NCI-H2107 treated with DMSO at 0.1 percent for 48 hours (cell line): ENCODE data around the gene ZNF700.
A peak's percentile ranks its signal among the peaks of the same experiment; 100 is the strongest.
"Not testable (repeated sequence)": the region's sequence is repeated elsewhere in the genome, so short reads cannot be mapped to it uniquely, and the experiment has no call there.

ENCODE experiments used
- DNase-seq: peaks from one replicate; lab custom pipeline; 2025; ENCODE audit not compliant: unreplicated experiment; lab: John Stamatoyannopoulos, UW

The ZNF700 gene

GRCh38 chr19:11924886-11925650 is at the start of gene ZNF700:
TSS of gene ZNF700 (plus strand) at chr19:11925107. CDS start at chr19:11925211, 104 bp downstream.
- peak; percentile 85 for DNase-seq

- DNase-seq = not testable (repeated sequence)
Measured at GRCh38 chr19:11879687-11880266, 45.1 kb upstream of the ZNF700 start.

GRCh38 chr19:11880598-11880997 is 44.3 kb upstream of the ZNF700 start:
- DNase-seq = no peak

- peak; percentile 2 for DNase-seq
Measured at GRCh38 chr19:11881151-11881800, 43.6 kb upstream of the ZNF700 start.

- DNase-seq = no peak
Measured at GRCh38 chr19:11882606-11883005, 42.3 kb upstream of the ZNF700 start.

- DNase-seq = no peak
Measured at GRCh38 chr19:11887234-11887610, 37.7 kb upstream of the ZNF700 start.

- no peak for DNase-seq
Measured at GRCh38 chr19:11887611-11888531, 37.0 kb upstream of the ZNF700 start, which contains the start of gene ZNF69. TSS of gene ZNF69 (plus strand) at chr19:11887782. CDS start at chr19:11887924, 142 bp downstream.

- DNase-seq = not testable (repeated sequence)
Measured at GRCh38 chr19:11889901-11890300, 35.0 kb upstream of the ZNF700 start.

- DNase-seq = no peak
Measured at GRCh38 chr19:11890634-11891033, 34.3 kb upstream of the ZNF700 start.

- DNase-seq = no peak
Measured at GRCh38 chr19:11894851-11895250, 30.1 kb upstream of the ZNF700 start.

- DNase-seq = no peak
Measured at GRCh38 chr19:11902228-11902627, 22.7 kb upstream of the ZNF700 start.

GRCh38 chr19:11905928-11906327 is 19.0 kb upstream of the ZNF700 start:
- DNase-seq = no peak

- not testable (repeated sequence) for DNase-seq
Measured at GRCh38 chr19:11911937-11912336, 13.0 kb upstream of the ZNF700 start.

GRCh38 chr19:11914417-11915051 is 10.4 kb upstream of the ZNF700 start:
- DNase-seq = not testable (repeated sequence)

- no peak for DNase-seq
Measured at GRCh38 chr19:11921852-11922495, 2.9 kb upstream of the ZNF700 start.

- DNase-seq = not testable (repeated sequence)
Measured at GRCh38 chr19:11925651-11926187, 812 bp downstream of the ZNF700 start.

GRCh38 chr19:11927227-11927626 is 2.3 kb downstream of the ZNF700 start:
- no peak for DNase-seq

- DNase-seq = no peak
Measured at GRCh38 chr19:11931051-11931450, 6.1 kb downstream of the ZNF700 start.

- no peak for DNase-seq
Measured at GRCh38 chr19:11931513-11931912, 6.6 kb downstream of the ZNF700 start.

GRCh38 chr19:11935829-11936228 is 10.9 kb downstream of the ZNF700 start:
- DNase-seq = not testable (repeated sequence)
